ENCODE measurements around the gene UGT2B10.

DNA sequence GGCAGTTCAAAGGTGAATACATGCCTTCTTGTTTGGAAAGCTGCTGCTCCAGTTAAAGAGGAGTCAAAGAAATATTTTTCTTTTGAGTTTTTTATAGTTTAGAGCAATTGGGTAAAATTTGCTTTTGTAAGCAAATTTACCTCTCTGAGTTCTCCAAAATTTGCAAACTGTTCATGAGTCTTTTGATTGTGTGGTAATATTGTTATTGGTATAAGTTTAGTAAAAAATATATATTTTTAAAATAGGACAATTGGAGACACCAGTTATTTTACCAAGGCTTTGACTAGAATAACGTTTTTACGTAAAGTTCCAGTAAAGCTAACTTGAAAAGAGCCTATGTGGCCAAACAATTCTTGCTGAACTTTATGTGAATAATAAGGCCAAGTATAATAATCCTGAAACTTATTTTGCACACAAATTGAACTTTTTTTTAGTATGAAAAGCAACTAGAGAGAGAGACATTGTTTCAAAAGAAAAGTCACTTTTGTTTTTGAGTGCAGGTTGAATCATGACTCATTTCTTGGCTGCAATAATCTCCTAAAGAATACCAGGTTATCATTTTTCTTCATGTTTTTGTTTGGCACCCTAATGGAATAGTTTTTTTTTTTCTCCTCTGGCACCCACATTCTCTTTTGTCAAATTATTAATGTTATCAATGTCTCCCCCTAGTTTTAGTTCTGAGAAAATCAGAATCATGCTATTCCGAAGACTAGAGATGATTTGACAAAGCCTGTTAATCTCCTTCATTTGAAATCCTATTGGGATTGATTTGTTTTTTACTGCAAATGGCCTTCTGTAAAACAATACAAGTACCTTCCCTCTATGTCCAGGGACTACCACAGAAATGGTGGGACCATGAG is 57.1 kb downstream of the UGT2B10 start:
- TF ChIP-seq POLR2A (IDR thresholded peaks at IDR 0.05), result no peak
- TF ChIP-seq, protein P1, sequence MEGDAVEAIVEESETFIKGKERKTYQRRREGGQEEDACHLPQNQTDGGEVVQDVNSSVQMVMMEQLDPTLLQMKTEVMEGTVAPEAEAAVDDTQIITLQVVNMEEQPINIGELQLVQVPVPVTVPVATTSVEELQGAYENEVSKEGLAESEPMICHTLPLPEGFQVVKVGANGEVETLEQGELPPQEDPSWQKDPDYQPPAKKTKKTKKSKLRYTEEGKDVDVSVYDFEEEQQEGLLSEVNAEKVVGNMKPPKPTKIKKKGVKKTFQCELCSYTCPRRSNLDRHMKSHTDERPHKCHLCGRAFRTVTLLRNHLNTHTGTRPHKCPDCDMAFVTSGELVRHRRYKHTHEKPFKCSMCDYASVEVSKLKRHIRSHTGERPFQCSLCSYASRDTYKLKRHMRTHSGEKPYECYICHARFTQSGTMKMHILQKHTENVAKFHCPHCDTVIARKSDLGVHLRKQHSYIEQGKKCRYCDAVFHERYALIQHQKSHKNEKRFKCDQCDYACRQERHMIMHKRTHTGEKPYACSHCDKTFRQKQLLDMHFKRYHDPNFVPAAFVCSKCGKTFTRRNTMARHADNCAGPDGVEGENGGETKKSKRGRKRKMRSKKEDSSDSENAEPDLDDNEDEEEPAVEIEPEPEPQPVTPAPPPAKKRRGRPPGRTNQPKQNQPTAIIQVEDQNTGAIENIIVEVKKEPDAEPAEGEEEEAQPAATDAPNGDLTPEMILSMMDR (IDR thresholded peaks at IDR 0.05), result no peak
